SH-SY5Y (cell line): ENCODE data around the gene TOB1.

ENCODE experiments used
- GATA2 ChIP-seq: IDR thresholded peaks from 2 replicates; pipeline ENCODE4 v1.6.1; 2011; ENCODE audit warnings: mild to moderate bottlenecking, low read depth, low read length
- GATA3 ChIP-seq: IDR thresholded peaks from 2 replicates; pipeline ENCODE4 v1.6.1; 2011; ENCODE audit warnings: low read depth, mild to moderate bottlenecking, low read length, moderate library complexity

Gene TOB1

GRCh38 chr17:50887705-50888245, 21.6 kb upstream of the TOB1 start:
- no peak for TF ChIP-seq GATA3
- TF ChIP-seq GATA2: no peak

- TF ChIP-seq GATA2 (no peak), GATA3 (no peak)
These were observed 18.5 kb upstream of the TOB1 start for GRCh38 chr17:50884439-50885311.

GRCh38 chr17:50883850-50884438, 17.8 kb upstream of the TOB1 start:
- TF ChIP-seq GATA3 (no peak), GATA2 (no peak)

GRCh38 chr17:50882851-50883250, 16.7 kb upstream of the TOB1 start:
- TF ChIP-seq GATA3 (no peak), GATA2 (no peak)

- TF ChIP-seq GATA3 (no peak), GATA2 (no peak)
These were observed 15.0 kb upstream of the TOB1 start for GRCh38 chr17:50881182-50881581.

- no peak for TF ChIP-seq GATA3
- no peak for TF ChIP-seq GATA2
These were observed 12.9 kb upstream of the TOB1 start for GRCh38 chr17:50879086-50879485.

- no peak for TF ChIP-seq GATA3
- no peak for TF ChIP-seq GATA2
These were observed 11.7 kb upstream of the TOB1 start for GRCh38 chr17:50877838-50878237.

GRCh38 chr17:50875074-50875473, 8.9 kb upstream of the TOB1 start:
- TF ChIP-seq GATA3: no peak
- TF ChIP-seq GATA2: no peak

- no peak for TF ChIP-seq GATA3
- no peak for TF ChIP-seq GATA2
These were observed 6.7 kb upstream of the TOB1 start for GRCh38 chr17:50872710-50873424.

- no peak; the same call in 1 of the 2 replicates for TF ChIP-seq GATA2
These were observed 5.7 kb upstream of the TOB1 start for GRCh38 chr17:50871898-50872297.

GRCh38 chr17:50871364-50871763, 5.2 kb upstream of the TOB1 start:
- TF ChIP-seq GATA2 (no peak), GATA3 (peak; percentile 38; the same call in 1 of the 2 replicates)

- TF ChIP-seq GATA2 (no peak), GATA3 (no peak)
These were observed 2.4 kb upstream of the TOB1 start for GRCh38 chr17:50868602-50869001.

GRCh38 chr17:50868140-50868438, 1.9 kb upstream of the TOB1 start:
- TF ChIP-seq GATA3: no peak
- no peak for TF ChIP-seq GATA2

- TF ChIP-seq GATA2: no peak
- TF ChIP-seq GATA3: no peak
These were observed 1.4 kb upstream of the TOB1 start for GRCh38 chr17:50867363-50868139.
